HG03442 (cell line): ENCODE measurements around the gene BAHCC1.
"Not testable (repeated sequence)": the region's sequence is repeated elsewhere in the genome, so short reads cannot be mapped to it uniquely, and the experiment has no call there.

ENCODE experiments used
- ATAC-seq: cut with Tn5 transposase; IDR thresholded peaks from one replicate; pipeline ENCODE4 v1.9.1; 2021; ENCODE audit warnings: mild to moderate bottlenecking, moderate library complexity; ENCODE audit not compliant: unreplicated experiment

Gene BAHCC1

GRCh38 chr17:81411305-81411704 lies 16.0 kb downstream of the BAHCC1 start:
- ATAC-seq: no peak

GRCh38 chr17:81412490-81413093 lies 17.3 kb downstream of the BAHCC1 start:
- no peak for ATAC-seq

GRCh38 chr17:81413497-81414135 lies 18.4 kb downstream of the BAHCC1 start:
- no peak for ATAC-seq

DNA sequence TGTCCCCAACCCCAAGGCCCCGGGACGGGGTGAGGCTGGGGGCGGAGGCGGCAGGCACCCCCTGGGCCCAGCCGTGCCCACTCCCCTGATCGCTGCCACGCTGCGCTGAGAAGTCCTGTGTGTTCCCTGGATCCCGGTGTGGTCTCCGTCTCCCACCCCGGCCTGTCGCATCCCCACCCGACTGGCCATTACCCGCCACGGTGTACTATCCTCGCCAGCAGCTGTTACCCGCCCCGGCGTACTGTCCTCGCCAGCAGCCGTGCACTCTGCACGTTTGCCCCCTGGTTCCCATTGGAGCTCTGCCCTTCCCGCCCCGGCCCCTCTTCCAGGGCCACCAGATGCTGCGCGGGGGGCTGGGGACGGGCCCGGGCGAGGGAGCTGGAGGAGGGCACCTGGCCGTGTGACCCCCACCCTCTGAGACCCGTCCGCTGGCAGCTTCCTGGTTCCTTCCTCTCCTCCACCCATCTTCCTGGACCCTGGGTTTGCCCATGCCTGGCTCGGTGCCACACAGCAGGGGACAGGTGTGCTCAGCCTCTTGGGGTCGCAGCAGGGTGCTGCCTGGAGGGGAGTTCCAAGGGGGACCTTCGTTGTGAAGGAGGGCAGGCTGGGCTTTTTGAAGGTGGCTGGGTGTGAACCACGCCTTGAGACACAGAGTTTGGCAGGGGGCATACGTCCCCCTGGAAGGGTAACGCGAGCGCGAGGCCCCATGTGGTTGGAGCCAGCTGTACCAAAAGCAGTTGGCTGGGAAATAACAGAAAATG lies 19.7 kb downstream of the BAHCC1 start:
- ATAC-seq: no peak

GRCh38 chr17:81415681-81416080 lies 20.4 kb downstream of the BAHCC1 start:
- ATAC-seq: no peak

DNA sequence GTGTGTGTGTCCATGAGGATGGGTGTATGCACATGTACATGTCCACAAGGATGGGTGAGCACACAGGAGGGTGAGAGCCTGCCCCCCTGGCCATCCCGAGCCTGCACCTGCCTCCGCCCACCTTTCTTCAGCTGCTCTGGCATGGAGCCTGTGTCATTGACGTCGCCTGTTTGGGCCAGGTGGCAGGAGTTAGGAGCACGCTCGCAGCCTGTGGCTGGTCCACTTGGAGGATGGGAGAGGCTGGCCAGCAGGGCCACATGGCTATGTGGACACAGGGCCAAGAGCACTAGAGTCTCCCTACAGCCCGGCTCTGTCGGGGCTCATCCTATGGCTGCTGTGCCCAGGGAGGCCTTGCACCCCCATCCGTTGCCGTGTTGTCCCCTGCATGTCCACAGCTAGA lies 21.4 kb downstream of the BAHCC1 start:
- no peak for ATAC-seq

- ATAC-seq: no peak
These were observed 22.0 kb downstream of the BAHCC1 start for GRCh38 chr17:81417049-81417878.

GRCh38 chr17:81417879-81418709 lies 22.8 kb downstream of the BAHCC1 start:
- ATAC-seq: no peak

DNA sequence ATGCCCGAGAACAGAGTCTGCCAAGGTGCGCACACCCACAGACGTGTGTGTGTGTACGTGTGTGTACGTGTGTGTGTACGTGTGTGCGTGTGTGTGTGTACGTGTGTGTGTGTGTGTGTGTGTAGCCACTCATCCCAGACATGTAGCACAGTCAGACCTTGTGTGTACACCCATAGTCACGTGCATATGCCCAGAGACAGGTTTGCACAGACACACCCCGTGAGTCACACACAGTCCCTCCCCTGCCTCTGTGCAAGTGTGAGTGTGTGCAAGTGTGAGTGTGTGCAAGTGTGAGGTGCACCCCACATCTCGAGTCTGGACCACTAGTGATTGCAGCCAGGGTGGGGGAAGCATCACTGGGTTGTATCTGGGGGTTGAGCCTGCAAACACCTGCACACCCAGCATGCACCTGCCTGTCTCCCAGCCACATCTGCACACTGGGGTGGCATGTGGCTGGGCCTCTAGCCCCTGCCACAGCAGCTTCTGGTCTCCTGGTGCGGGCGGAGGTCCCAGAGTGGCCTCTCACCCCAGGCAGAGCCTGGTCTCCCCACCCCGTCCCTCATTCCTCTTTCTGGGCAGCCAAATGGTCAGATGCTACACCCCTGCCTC lies 23.6 kb downstream of the BAHCC1 start:
- ATAC-seq: no peak

GRCh38 chr17:81419319-81419885 lies 24.1 kb downstream of the BAHCC1 start:
- ATAC-seq: no peak

DNA sequence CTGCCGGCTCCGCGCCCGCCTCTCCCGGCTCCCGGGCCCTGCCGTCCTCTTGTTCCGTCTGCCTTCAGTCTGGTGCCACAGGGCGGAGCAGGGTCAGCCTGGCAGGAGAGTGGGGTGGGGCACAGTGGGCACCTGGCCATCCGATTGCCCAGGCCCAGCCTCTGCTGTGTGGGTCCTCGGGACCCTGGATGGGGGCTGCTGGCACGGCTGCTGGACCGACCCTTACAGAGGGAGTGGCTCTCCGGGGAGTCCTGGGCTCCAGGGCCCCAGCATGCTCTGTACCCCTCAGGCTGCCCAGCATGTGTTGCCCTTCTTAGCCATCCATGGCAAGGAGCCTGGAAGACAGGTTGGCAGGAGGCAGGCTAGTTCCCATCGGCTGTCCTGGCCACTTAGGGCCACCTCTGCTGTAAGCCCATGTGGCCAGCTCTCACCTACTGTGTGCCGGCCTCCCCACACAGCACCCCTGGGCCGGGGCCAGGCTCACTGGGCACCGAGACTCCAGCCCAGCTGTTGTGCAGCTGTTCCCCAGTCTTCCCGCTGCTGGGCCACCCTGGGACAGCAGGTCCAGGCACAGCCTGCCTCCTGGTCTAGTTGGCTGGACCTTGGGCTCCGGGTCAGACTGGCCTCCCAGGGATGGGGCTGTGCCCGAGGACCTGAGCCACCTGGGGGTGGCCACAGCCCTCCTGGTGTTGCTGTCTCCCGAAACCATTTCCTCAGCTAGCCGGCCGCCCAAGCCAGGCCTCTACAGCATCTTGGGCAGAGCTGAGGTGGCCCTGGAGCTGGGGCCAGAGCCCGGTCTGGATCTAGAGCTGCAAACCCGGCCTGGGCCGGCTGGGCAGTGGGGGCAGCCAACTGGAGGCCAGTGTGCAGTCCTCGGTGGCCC lies 24.9 kb downstream of the BAHCC1 start:
- ATAC-seq: no peak

- no peak for ATAC-seq
These were observed 25.7 kb downstream of the BAHCC1 start for GRCh38 chr17:81420769-81421462.

GRCh38 chr17:81422776-81423697 lies 27.8 kb downstream of the BAHCC1 start:
- ATAC-seq: no peak

GRCh38 chr17:81423698-81424071 lies 28.4 kb downstream of the BAHCC1 start:
- ATAC-seq: no peak

DNA sequence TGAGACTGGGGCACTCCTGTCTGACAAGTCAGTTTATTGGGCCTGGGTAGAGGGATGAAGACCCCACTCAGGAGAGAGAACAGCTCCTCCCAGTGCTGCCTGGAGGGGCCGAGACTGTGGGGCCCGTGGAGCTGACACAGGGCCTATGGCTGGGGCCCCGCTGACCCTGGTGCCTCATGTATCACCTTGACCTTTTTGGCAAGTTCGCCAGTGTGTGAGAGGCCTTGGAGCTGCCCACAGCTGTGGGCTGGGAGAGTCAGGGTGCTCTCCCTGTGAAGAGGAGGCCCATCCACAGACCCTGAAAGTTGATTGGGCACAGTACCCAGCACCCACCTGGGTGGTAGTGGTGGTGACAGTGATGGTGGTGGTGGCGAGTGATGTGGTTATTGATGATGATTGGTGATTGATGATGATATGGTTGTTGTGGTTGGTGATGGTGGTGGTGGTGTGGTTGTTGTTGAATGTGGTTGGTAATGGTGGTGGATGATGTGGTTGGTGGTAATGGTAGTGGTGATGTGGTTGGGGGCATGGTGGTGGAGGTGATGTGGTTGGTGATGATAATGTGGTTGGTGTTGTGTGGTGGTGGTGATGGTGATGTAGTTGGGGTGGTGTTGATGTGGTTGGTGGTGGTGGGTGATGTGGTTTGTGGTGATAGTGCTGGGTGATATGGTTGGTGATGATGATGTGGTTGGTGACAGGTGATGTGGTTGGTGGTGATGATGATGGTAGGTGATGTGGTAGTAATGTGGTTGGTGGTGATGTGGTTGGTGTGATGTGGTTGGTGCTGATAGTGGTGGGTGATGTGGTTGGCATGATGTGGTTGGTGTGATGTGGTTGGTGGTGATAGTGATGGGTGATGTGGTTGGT lies 29.1 kb downstream of the BAHCC1 start:
- no peak for ATAC-seq

GRCh38 chr17:81425041-81425440 lies 29.8 kb downstream of the BAHCC1 start:
- not testable (repeated sequence) for ATAC-seq
